GM12801 (cell line): ENCODE measurements around the gene NAV2.

Experiments
- CTCF ChIP-seq: IDR thresholded peaks from one replicate; pipeline ENCODE4 v1.5.1; 2011; ENCODE audit warnings: control low read depth; ENCODE audit not compliant: insufficient read length; ENCODE audit errors: extremely low read depth

Gene NAV2

GRCh38 chr11:19680829-19681368 lies 31.7 kb upstream of the NAV2 start:
- no peak for TF ChIP-seq CTCF

- no peak for TF ChIP-seq CTCF
These were observed 29.4 kb upstream of the NAV2 start for GRCh38 chr11:19683141-19683805.

- no peak for TF ChIP-seq CTCF
These were observed 28.7 kb upstream of the NAV2 start for GRCh38 chr11:19683862-19684491.

GRCh38 chr11:19686234-19686633 lies 26.4 kb upstream of the NAV2 start:
- TF ChIP-seq CTCF, result no peak

GRCh38 chr11:19687392-19687791 lies 25.2 kb upstream of the NAV2 start:
- TF ChIP-seq CTCF, result no peak

DNA sequence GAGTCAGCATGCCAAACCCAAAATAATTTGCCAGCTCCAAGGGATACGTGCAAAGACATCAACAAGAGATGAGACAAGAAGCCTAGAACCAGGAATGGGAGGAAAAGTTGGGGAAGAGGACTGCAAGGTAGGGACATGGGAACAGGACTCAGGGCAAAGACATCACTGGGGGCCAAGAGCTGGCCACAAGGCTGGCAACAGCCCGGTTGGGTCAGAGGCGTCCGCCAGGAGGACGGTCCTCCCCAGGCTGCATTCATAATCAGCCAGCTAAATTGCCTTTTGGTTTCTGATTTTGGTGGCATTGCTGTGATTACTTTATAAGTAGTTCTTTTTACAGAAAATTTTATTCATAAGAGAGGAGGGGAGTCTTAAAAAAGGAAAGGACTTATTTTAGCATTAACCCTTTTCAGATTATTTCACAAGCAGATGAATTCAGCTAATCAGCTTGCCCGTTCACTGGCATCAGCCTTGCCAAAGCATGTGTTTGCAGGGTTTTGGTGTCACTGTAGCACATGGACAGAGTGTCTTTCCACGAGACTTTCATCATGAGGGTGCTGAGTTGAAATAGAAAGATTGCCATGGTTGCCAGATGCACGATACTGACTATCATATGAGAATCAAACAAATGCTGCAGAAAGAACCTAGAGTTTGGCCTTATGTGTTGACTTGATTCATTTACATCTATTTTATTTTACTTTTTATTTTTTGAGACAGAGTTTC lies 23.2 kb upstream of the NAV2 start:
- no peak for TF ChIP-seq CTCF

DNA sequence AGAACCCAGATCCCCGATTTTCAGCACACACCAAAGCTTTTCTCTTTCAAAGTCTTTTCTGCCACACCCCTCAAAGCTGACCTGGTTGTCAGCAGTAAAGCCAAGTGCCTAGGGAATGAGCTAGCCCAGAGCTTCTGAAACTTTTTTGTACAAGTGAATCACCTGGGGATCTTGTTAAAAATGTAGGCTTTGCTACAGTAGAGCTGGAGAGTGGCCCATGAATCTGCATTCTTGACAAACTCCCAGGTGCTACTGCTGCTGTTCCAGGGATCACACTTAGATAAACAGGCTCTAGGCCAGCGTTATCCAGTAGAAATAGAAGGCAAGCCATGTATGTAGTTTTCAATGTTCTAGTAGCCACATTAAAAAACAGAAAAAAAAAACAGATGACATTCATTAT lies 21.8 kb upstream of the NAV2 start:
- TF ChIP-seq CTCF, result no peak
